Fibroblast of villous mesenchyme (primary cell): ENCODE measurements around the gene PTCHD1. TPM values are rescaled to one million over a fixed set of nuclear protein-coding genes. Genes with fewer than 3 reads are reported as not detected.

ENCODE experiments used
- DNase-seq: peaks from one replicate; pipeline ENCODE4 v3.0.0-alpha.2; 2010; ENCODE audit warnings: low read depth
- H3K4me3 ChIP-seq: 2 replicates; pipeline ENCODE4 v1.5.1; 2011; ENCODE audit warnings: low read depth, mild to moderate bottlenecking, low read length
- CTCF ChIP-seq: IDR thresholded peaks from 2 replicates; pipeline ENCODE4 v1.5.1; 2012; ENCODE audit warnings: low read depth, mild to moderate bottlenecking, low read length; ENCODE audit not compliant: insufficient read depth
- total RNA-seq: library from RNA; depleted of rRNA; stranded (reverse); fragments of >200 nt; gene quantifications from 2 replicates; pipeline ENCODE4 v1.2.3, GENCODE V29; 2012

PTCHD1 gene
- under 0.01 TPM in 1 of 2 replicates, not detected in the other for total RNA-seq

GRCh38 chrX:23334848-23335599 lies at the start of gene PTCHD1:
TSS of gene PTCHD1 (plus strand) at chrX:23334849. CDS start at chrX:23334876, 27 bp downstream.
- H3K4me3 ChIP-seq = no peak within 1 kb of the TSS
- no peak for TF ChIP-seq CTCF
- DNase-seq = no peak

- H3K4me3 ChIP-seq = no peak overlapping the region
- no peak for TF ChIP-seq CTCF
- DNase-seq = no peak
Measured at GRCh38 chrX:23286731-23287130, 47.9 kb upstream of the PTCHD1 start.

DNA sequence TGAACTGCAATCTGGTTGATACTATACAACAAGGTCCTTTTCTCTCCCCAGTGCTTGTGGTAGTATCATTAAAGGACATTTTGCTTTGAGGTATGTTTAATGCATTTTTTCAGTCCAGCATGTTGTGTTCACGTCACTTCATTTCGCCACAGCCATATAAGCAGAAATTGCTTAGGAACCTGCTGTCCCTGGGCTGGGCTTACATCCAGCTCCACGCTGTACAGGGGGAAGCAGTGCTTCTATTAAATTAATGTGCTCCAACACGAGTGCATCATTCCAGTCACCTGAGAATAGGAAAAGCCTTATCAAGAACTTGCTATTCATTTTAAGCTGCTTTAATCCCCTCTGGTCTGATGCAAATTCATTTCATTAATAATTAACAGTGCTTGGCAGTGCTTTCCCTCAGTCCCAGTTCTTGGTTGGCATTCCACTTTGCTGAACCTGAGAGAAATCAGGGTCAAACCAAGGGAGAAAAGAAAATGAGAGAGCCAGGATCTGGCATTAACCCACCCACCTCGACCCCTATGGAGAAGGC lies 47.4 kb upstream of the PTCHD1 start:
- DNase-seq = no peak
- H3K4me3 ChIP-seq = no peak overlapping the region
- no peak for TF ChIP-seq CTCF

GRCh38 chrX:23292354-23292987 lies 42.2 kb upstream of the PTCHD1 start:
- H3K4me3 ChIP-seq = no peak overlapping the region
- no peak for TF ChIP-seq CTCF
- DNase-seq = no peak

GRCh38 chrX:23292988-23293651 lies 41.5 kb upstream of the PTCHD1 start:
- TF ChIP-seq CTCF = no peak
- DNase-seq = no peak

DNA sequence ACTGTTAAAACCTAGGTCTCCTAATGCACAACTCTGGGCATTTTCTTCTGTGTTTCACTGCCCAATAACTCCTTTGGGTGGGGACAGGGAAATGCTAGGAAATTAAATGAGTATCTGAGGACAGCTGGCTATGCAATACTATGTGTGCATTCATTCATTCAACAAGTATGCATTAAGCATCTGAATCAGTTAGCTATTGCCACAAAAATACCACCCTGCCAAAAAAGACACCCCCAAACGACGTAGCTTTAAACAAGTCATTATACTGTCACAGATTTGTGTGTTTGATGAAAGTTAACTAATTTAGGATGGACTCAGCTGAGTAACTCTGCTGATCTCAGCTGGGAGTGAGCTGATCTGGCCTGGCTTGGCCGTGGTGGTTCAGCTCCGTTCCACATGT lies 29.8 kb upstream of the PTCHD1 start:
- no peak overlapping the region for H3K4me3 ChIP-seq
- no peak for DNase-seq
- no peak for TF ChIP-seq CTCF

More at GRCh38 chrX:23292988-23293651, 41.5 kb upstream of the PTCHD1 start:
- H3K4me3 ChIP-seq = no peak overlapping the region
